GM13977 (cell line): ENCODE measurements around the gene EIF3K.

Experiments used
- DNase-seq: peaks from one replicate; pipeline ENCODE4 v3.0.0; 2012; ENCODE audit warnings: low spot score
- in situ Hi-C: fragments of 300-500 bp; cut with MboI; formaldehyde crosslinking; loops from one replicate; pipeline ENCODE4 v1.12.0; 2022; ENCODE audit warnings: low sequenced_read_pairs, low pct_unique_long_range_greater_than_20kb, mixed read lengths, inconsistent platforms; ENCODE audit not compliant: unreplicated experiment
- TF ChIP-seq, protein P1 (sequence below): IDR thresholded peaks from 2 replicates; pipeline ENCODE4 v1.5.1; 2012; ENCODE audit warnings: mild to moderate bottlenecking, control low read depth; ENCODE audit not compliant: insufficient read depth; ENCODE audit errors: extremely low read depth, missing control alignments

Gene EIF3K

DNA sequence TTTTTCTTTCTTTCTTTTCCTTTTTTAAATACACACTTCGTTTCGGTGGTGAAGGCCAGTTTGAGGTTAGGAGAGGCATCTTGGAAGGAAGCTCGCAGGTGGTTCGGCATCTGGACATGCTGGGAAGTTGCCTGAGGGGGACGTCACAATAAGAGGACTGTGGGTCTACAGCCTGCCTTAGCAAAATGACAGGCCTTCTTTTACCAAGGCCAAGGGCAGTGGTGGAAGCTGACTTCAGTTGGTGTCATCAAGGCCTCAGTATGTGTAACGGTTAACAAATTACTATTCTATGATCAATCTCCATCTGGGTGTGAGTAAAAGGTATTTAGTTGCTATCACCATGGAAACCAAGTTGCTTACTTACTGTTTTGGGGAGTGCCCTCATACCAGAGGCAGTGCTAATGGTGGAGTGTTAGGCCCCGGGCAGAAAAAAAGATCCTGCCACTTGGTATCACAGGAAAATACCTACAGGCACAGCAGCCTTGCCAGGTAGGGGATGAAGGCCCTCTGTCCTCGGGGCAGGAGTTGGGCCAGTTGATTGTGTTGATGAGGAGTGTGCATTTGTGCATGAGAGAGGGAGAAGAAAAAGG lies 38.7 kb downstream of the EIF3K start:
- TF ChIP-seq, protein P1, sequence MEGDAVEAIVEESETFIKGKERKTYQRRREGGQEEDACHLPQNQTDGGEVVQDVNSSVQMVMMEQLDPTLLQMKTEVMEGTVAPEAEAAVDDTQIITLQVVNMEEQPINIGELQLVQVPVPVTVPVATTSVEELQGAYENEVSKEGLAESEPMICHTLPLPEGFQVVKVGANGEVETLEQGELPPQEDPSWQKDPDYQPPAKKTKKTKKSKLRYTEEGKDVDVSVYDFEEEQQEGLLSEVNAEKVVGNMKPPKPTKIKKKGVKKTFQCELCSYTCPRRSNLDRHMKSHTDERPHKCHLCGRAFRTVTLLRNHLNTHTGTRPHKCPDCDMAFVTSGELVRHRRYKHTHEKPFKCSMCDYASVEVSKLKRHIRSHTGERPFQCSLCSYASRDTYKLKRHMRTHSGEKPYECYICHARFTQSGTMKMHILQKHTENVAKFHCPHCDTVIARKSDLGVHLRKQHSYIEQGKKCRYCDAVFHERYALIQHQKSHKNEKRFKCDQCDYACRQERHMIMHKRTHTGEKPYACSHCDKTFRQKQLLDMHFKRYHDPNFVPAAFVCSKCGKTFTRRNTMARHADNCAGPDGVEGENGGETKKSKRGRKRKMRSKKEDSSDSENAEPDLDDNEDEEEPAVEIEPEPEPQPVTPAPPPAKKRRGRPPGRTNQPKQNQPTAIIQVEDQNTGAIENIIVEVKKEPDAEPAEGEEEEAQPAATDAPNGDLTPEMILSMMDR: no peak
- no peak for DNase-seq
- in situ Hi-C loops: no loop called here

DNA sequence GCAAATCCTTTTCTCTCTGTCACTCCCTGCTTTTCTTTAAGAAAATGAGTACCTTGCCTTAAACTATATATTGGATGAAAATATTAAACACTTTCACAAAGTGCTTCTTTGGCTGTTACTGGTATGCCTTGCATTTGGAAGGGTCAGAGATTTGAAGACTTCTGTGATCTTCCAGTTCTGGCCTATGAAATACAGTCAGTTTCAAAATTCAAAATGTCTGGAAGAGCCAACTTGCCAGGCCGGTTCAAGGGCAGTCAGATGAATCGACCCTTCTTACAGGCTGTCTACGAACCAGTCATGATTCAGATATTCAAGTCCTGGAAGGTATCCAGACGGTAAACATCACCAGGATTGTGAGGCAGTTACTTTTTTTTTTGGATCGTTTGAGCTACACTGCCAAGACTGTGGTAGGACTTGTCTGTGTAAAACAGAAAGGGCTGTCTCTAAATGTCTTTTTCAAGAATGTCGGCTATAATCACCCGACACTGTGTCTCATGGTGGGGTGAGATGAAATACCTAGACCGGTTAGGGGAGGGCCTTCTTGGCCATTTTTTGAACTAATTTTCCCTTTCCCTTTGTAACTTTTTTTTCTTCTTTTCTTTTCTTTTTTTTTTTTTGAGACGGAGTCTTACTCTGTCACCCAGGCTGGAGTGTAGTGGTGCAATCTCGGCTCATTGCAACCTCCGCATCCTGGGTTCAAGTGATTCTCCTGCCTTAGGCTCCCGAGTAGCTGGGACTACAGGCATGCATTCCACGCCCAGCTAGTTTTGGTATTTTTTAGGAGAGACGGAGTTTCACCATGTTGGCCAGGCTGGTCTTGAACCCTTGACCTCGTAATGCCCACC lies 39.7 kb downstream of the EIF3K start:
- TF ChIP-seq, protein P1: no peak
- DNase-seq: no peak
- in situ Hi-C loops: no loop called here

DNA sequence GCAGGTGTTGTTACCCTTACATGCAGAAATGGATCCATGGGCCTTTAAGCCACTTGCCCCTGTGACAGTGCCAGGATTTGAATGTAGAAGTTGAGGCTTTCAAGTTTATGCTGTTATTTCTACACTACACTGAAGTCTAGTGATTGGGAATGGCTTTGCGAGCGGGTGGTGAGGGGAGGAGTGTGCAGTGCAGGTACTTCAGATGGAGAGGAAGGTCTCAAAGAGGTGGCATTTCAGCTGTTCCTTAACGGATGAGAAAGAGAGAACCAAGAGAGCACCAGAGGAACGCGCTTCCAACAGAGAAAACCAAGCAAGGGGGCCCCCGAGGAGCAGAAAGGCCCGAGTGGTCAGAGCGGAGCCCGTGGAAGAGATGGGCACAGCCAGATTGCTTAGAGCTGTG lies 41.7 kb downstream of the EIF3K start:
- in situ Hi-C loops: no loop called here
- TF ChIP-seq, protein P1: no peak
- no peak for DNase-seq

DNA sequence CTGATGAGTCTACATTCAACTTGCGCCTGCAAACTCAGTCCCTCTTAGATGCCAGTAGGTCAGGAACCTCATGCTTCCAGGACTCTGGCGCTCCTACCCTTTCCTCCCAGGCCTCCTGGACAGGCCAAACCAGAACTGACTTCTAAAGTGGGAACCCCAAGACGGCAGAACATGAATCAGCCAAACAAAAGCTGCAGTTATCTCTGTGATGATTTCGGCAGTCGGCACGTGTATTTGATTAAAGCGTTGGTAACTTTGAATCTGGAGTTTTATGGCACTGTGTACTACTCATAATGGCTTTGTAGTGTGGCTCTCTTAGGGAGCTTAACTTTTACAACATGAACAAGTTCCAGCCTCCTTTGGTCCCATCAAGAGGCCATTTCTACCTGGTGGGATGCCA lies 42.1 kb downstream of the EIF3K start:
- TF ChIP-seq, protein P1: no peak
- in situ Hi-C loops: no loop called here
- DNase-seq: no peak

DNA sequence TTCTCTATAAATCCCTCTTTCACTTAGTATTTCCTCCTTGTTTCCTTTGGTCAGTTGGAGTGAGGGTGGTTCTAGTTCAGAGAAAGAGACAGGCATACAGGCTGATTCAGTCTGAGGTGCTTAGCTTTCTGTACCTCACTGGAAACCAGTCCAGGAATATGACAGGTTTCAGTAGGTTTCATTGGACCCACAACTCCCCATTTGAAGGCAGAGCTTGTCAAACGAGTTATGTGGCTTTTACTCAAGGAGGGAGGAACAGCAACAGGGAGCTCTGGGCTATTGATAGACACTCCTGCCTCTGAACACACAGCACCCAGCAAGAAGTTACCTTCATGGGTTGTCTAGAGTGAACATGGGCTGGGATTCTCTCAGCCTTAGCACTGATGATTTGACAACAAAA lies 43.0 kb downstream of the EIF3K start:
- in situ Hi-C loops: no loop called here
- no peak for DNase-seq
- TF ChIP-seq, protein P1: no peak

DNA sequence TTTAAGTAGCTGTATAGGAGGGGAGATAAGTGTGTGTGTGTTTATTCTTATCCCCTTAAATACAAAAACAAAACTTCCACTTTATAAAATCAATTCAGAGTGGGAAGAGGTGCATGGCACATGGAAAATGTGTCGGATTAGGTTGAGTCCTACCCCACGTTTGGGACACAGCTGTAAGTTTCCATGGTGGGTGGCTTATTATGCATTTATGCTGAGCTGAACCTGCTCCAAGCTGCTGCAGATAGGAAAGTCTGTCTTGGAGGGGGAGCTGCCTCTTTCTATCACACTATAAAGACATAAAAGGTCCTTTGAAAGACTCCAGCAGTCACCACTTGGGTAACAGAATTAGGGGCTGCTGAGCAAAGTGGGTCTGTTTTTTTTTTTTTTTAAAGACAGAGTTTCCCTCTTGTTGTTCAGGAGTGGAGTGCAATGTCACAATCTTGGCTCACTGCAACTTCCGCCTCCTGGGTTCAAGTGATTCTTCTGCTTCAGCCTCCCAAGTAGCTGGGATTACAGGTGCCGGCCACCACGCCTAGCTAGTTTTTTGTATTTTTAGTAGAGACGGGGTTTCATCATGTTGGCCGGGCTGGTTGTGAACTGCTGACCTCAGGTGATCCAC lies 43.7 kb downstream of the EIF3K start:
- in situ Hi-C loops: no loop called here
- no peak for DNase-seq
- TF ChIP-seq, protein P1: no peak
